ENCODE results near the gene AKNA. TPM values are rescaled to one million over a fixed set of nuclear protein-coding genes. Genes with fewer than 3 reads are reported as not detected.

Gene AKNA
- total RNA-seq, 1 experiment from 2014 or later: 14.4 TPM

DNA sequence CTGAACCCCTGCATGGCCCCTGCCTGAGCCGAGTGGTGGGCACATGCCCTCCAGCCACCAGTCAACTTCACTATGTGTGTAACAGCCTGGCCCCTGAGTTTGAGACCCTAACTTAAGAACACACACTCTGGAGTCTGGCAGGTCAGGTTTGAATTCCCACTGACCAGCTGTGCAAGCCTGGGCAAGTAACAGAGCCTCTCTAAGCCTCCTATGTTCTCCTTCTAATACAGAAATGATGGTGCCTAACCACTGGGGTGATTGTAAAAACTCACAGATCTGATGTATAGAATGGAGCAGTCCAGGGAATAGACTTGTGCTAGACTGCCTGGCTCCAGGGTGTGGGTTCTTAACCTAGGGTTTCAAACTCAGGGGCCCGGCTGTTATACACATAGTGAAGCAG, 16.7 kb upstream of the AKNA start:
- CTCF ChIA-PET: interaction anchor here (0.7 to 1.6 kb wide), 2 partner anchors 251 to 507 kb away, joined by 4 to 12 read pairs; no protein-coding TSS in a partner anchor
- H4K20me1 ChIP-seq (ENCODE audit: insufficient read depth): no peaks in the 10 kb centered on the region
- H3K27ac ChIP-seq: no peak overlapping the region
- POLR2A ChIA-PET (ENCODE audit: unreplicated experiment): no interaction called here
- BruUV-seq (replicated peaks): no TSS peak
- intact Hi-C loops (cut with micrococcal nuclease; ENCODE audit: unreplicated experiment): loop anchor here (2.0 to 10.0 kb wide), 3 partner anchors 66 to 1120 kb away; no protein-coding TSS in a partner anchor
- no peaks in the 10 kb centered on the region for H3K36me3 ChIP-seq (ENCODE audit: low read depth)
- DNase-seq: no peak
- no peak for TF ChIP-seq CTCF (conservative IDR thresholded peaks at IDR 0.05)
- TF ChIP-seq EZH2 (IDR thresholded peaks at IDR 0.05; ENCODE audit: low read depth): no peak
- no peak overlapping the region for H3K4me2 ChIP-seq
- H3K9me3 ChIP-seq (ENCODE audit: insufficient read depth, low read depth): no peaks in the 10 kb centered on the region
- no peaks in the 10 kb centered on the region for H3F3A ChIP-seq (ENCODE audit: insufficient read depth, low read depth)
- no peak overlapping the region for H3K4me3 ChIP-seq
- H3K9me2 ChIP-seq (ENCODE audit: insufficient read depth): no peaks in the 10 kb centered on the region
- H3K4me1 ChIP-seq (replicated peaks; ENCODE audit: insufficient read depth): no peaks in the 10 kb centered on the region
- H3K79me2 ChIP-seq (ENCODE audit: low read depth): no peaks in the 10 kb centered on the region
- H3K27me3 ChIP-seq (ENCODE audit: insufficient read depth, low read depth): no peaks in the 10 kb centered on the region
- H2AFZ ChIP-seq: no peak overlapping the region

DNA sequence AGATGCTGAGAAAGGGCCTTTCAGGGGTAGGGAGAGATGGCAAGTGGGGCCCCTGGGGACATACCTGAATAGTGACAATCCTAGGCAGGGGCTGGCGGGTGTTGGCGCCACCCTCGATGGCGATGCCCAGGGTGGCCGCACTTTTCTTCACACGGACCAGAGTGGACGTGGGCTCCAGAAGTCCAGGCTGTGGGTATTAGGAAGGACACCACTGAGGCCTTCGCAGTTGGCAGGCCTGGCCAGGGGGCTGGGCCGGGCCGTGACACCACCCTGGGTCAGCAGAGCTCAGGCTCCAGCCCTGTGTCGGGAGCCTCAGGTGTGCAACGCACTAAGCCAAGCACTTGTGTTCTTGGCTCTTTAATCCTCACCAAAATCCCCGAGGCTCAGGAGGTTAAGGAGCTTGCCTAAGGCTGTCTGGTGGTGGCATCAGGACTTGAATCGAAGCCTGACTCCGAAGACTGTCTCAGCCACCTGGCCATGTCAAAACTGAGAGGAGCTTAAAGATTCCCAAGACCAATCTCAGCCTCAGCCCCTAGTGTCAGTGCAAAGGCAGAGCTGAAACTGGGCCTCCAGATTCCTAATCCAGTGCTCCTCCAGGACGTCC, 15.5 kb upstream of the AKNA start:
- Histone ChIP-seq H3K9me2 (ENCODE audit: insufficient read depth) (no peaks in the 10 kb centered on the region), H2AFZ (no peak overlapping the region), H3K4me3 (no peak overlapping the region), H3K9me3 (ENCODE audit: insufficient read depth, low read depth) (no peaks in the 10 kb centered on the region), H3K36me3 (ENCODE audit: low read depth) (no peaks in the 10 kb centered on the region), H3K4me1 (replicated peaks; ENCODE audit: insufficient read depth) (no peaks in the 10 kb centered on the region), H4K20me1 (ENCODE audit: insufficient read depth) (no peaks in the 10 kb centered on the region), H3K79me2 (ENCODE audit: low read depth) (no peaks in the 10 kb centered on the region), H3K27ac (no peak overlapping the region), H3F3A (ENCODE audit: insufficient read depth, low read depth) (no peaks in the 10 kb centered on the region), H3K27me3 (ENCODE audit: insufficient read depth, low read depth) (no peaks in the 10 kb centered on the region), H3K4me2 (no peak overlapping the region)
- ChIA-PET POLR2A (ENCODE audit: unreplicated experiment) (interaction anchor here (0.6 kb wide), 1 partner anchor 863 kb away, joined by 3 read pairs; no protein-coding TSS in a partner anchor), CTCF (interaction anchor here (0.6 kb wide), 1 partner anchor 19 kb away, joined by 3 read pairs; no protein-coding TSS in a partner anchor)
- intact Hi-C loops (cut with micrococcal nuclease; ENCODE audit: unreplicated experiment): loop anchor here (10.0 kb wide), 1 partner anchor 1122 kb away; no protein-coding TSS in a partner anchor
- TF ChIP-seq CTCF (conservative IDR thresholded peaks at IDR 0.05) (no peak), EZH2 (IDR thresholded peaks at IDR 0.05; ENCODE audit: low read depth) (no peak)
- no TSS peak for BruUV-seq (replicated peaks)
- DNase-seq: no peak

- Histone ChIP-seq H3K9me2 (ENCODE audit: insufficient read depth) (no peaks in the 10 kb centered on the region), H3K9me3 (ENCODE audit: insufficient read depth, low read depth) (no peaks in the 10 kb centered on the region), H4K20me1 (ENCODE audit: insufficient read depth) (no peaks in the 10 kb centered on the region), H3K4me2 (no peak overlapping the region), H3K27ac (no peak overlapping the region), H3K36me3 (ENCODE audit: low read depth) (no peaks in the 10 kb centered on the region), H3K4me3 (no peak overlapping the region), H2AFZ (no peak overlapping the region), H3K27me3 (ENCODE audit: insufficient read depth, low read depth) (no peaks in the 10 kb centered on the region), H3K4me1 (replicated peaks; ENCODE audit: insufficient read depth) (peaks cover 10% of the 10 kb centered on the region), H3K79me2 (ENCODE audit: low read depth) (no peaks in the 10 kb centered on the region), H3F3A (ENCODE audit: insufficient read depth, low read depth) (peaks cover 2% of the 10 kb centered on the region; the same call in 1 of the 2 replicates)
- BruUV-seq (replicated peaks): no TSS peak
- no peak for TF ChIP-seq EZH2 (IDR thresholded peaks at IDR 0.05; ENCODE audit: low read depth)
- no peak for TF ChIP-seq CTCF (conservative IDR thresholded peaks at IDR 0.05)
- ChIA-PET POLR2A (ENCODE audit: unreplicated experiment) (no interaction called here), CTCF (interaction anchor here (1.1 kb wide), 1 partner anchor 150 kb away, joined by 3 read pairs; no protein-coding TSS in a partner anchor)
- no peak for DNase-seq
- intact Hi-C loops (cut with micrococcal nuclease; ENCODE audit: unreplicated experiment): loop anchor here (10.0 kb wide), 1 partner anchor 1123 kb away; no protein-coding TSS in a partner anchor
Observed at GRCh38 chr9:114401344-114401743, 13.6 kb upstream of the AKNA start.

Measured in PC-9 (cell line).